GM18502 (cell line): ENCODE data around the gene ABCG5.

Experiments used
- ATAC-seq: cut with Tn5 transposase; IDR thresholded peaks from one replicate; pipeline ENCODE4 v1.9.1; 2021; ENCODE audit warnings: mild to moderate bottlenecking; ENCODE audit not compliant: unreplicated experiment, poor library complexity

ABCG5 gene

GRCh38 chr2:43845181-43845580 lies 6.5 kb upstream of the ABCG5 start:
- ATAC-seq = no peak

- ATAC-seq = no peak
These were observed 4.2 kb upstream of the ABCG5 start for GRCh38 chr2:43842866-43843226.

GRCh38 chr2:43841949-43842865 lies 3.6 kb upstream of the ABCG5 start:
- no peak for ATAC-seq

GRCh38 chr2:43840965-43841364 lies 2.3 kb upstream of the ABCG5 start:
- ATAC-seq = no peak

- ATAC-seq = no peak
These were observed 1.3 kb upstream of the ABCG5 start for GRCh38 chr2:43839776-43840564.

GRCh38 chr2:43837831-43838559 lies 644 bp downstream of the ABCG5 start:
- no peak for ATAC-seq

- no peak for ATAC-seq
These were observed 1.6 kb downstream of the ABCG5 start for GRCh38 chr2:43837033-43837432.

GRCh38 chr2:43832457-43832856 lies 6.2 kb downstream of the ABCG5 start:
- no peak for ATAC-seq

- ATAC-seq = no peak
These were observed 6.9 kb downstream of the ABCG5 start for GRCh38 chr2:43831543-43832294.

GRCh38 chr2:43826305-43827250 lies 12.1 kb downstream of the ABCG5 start:
- no peak for ATAC-seq

GRCh38 chr2:43825841-43826240 lies 12.8 kb downstream of the ABCG5 start:
- no peak for ATAC-seq

- ATAC-seq = no peak
These were observed 13.6 kb downstream of the ABCG5 start for GRCh38 chr2:43824951-43825493.

- ATAC-seq = no peak
These were observed 14.1 kb downstream of the ABCG5 start for GRCh38 chr2:43824512-43824911.

- no peak for ATAC-seq
These were observed 14.9 kb downstream of the ABCG5 start for GRCh38 chr2:43823751-43824150.

GRCh38 chr2:43822839-43823238 lies 15.8 kb downstream of the ABCG5 start:
- no peak for ATAC-seq

- ATAC-seq = no peak
These were observed 19.0 kb downstream of the ABCG5 start for GRCh38 chr2:43819491-43820163.

- ATAC-seq = no peak
These were observed 19.9 kb downstream of the ABCG5 start for GRCh38 chr2:43818761-43819160.

GRCh38 chr2:43814711-43815110 lies 23.9 kb downstream of the ABCG5 start:
- ATAC-seq = no peak
